Stimulated activated CD4-positive, alpha-beta T cell treated with anti-CD3 and anti-CD28 coated beads, Interleukin-1b, Interleukin-23, amount 100 ng/mL, for 1 hour (primary cell): ENCODE measurements around the gene UQCRHL.

Source experiments
- DNase-seq, 2 donors: peaks; one replicate each; pipeline ENCODE4 v3.0.0-alpha.2; 2020; ENCODE audit warnings: low read depth in 2 of 2

The UQCRHL gene

DNA sequence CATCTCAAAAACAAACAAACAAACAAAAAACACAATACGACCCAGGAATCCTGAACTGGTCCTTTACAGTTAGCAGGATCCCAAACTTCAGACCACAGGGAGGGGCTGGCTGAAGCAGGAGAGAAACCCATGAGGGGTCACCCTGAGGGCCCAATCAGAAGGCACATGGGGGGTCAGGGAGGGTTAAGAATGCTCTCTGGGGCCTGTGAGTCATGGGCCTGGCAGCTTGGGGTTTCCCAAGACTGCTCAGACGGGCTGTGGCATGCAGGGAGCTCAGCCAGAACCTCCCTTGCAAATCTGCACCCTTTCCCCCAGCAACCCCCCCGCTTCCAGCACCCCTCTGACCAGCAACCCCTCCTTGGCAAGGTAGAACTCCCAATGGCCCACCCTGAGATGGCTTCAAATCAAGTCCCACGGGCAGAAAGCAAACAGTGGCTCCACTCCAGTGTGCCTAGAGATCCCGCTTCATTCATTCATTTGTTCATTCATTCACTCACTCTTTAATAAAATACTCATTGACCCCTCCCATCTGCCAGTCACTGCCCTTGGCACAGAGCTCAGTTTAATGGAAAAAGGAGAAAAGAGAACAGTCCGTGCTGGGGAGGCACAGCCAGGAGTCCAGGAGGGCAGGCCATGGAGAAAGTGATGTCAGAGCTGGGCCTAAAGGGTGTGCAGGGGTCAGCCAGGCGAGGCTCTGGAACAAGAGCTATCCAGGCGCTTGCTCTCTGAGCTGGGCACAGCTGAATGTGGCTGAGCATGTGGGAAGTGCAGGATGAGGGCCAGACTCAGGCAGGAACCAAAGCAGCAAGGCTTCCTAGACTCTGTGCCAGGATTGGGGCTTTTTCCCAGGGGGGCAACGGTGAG, 8.2 kb downstream of the UQCRHL start:
- no peak for DNase-seq

DNA sequence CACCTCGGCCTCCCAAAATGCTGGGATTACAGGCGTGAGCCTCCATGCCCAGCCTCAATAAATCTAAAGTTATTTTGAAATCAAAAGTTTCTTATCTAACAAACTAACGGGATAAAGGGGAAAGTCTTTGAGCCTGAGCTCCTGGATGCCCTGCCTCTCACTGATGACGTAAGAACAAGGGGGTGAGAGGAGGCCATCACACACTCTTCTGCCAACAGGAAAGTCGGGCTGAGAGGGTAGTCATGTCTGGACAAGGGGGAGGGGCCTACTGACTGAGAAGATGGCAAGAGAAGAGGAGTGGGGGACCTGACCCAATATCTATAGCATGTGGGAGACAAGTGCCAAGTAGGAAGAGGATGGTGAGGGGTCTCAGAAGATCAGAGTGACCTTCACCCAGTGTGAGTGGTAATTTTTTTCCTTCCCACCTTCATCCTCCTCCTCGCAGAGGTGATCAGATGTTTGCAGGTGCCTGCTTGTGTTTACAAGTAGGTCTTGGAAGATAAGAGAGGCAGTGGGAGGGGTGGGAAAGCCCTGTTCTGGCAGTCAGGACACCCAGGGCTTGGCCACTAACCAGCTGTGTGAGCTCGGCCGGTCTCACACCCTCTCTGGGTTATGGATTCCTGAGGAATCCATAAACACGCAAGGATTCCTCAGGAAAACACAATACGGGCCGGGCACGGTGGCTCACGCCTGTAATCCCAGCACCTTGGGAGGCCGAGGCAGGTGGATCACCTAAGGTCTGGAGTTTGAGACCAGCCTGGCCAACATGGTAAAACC, 9.6 kb downstream of the UQCRHL start:
- DNase-seq: no peak

DNA sequence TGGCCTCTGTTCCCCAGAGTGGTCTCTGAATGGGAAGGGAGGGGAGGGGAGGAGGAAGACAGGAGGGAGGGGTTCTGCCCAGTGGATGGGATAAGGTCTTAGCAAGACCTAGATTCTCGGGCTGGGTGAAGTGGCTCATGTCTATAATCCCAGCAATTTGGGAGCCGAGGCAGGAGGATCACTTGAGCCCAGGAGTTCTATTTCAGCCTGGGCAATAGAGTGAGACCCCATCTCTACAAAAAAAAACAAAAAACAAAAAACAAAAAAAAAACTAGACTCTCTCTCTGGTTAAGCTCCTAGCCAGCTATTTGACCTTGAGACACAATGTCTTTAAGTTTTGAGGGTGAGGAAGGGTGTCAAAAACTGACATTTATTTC, 11.4 kb downstream of the UQCRHL start:
- DNase-seq: no peak

DNA sequence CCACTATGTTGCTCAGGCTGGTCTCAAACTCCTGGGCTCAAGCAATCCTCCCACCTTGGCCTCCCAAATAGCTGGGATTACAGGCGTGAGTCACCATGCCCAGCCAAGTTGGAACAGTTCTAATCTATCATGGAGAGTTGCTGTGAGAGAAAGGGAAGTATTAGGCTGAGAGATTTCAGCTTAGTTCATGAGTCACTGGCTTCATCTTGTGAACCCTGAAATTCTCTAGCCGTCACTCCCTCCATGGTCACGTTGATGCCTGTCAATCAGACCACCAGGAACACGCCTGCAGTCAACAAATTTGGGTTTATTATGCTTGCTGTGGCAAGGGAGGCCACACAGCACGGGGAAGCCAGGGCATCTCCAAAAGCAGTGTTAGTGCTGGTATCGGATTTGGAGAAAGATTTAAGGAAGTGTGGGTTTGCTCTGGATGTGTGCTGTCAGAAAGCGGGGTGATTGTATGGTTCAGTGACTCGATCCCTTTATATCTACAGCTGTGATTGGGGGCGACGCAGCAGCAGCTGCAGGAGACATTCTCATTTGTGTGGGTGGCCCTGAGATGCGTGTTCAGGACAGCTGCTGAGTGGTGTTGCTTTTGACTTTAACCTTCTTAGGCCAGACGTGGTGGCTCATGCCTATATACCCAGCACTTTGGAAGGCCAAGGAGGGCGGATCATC, 18.7 kb downstream of the UQCRHL start:
- no peak for DNase-seq

DNA sequence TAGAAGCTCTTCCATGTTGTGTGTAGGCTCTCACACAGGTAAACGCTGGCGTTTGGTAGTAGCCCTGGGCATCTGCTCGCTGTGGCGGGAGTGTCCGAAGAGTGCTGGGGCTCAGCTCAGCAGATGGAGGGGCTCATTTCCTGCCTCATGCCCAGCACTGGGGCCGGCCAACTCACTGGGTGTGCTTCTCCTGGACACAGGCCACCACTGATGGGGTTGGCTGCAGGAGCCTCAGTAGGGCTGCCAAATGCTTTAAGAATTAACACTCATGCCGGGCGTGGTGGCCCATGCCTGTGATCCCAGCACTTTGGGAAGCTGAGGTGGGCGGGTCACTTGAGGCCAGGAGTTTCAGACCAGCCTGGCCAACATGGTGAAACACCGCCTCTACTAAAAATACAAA, 20.9 kb downstream of the UQCRHL start:
- DNase-seq: no peak

DNA sequence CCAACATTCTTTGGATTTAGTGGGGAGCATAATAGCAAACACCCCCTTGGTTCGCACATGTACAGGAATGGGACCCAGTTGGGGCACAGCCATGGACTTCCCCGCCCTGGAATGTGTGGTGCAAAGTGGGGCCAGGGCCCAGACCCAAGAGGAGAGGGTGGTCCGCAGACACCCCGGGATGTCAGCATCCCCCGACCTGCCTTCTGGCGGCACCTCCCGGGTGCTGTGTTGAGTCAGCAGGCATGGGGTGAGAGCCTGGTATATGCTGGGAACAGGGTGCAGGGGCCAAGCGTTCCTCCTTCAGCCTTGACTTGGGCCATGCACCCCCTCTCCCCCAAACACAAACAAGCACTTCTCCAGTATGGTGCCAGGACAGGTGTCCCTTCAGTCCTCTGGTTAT, 21.8 kb downstream of the UQCRHL start:
- DNase-seq: no peak

DNA sequence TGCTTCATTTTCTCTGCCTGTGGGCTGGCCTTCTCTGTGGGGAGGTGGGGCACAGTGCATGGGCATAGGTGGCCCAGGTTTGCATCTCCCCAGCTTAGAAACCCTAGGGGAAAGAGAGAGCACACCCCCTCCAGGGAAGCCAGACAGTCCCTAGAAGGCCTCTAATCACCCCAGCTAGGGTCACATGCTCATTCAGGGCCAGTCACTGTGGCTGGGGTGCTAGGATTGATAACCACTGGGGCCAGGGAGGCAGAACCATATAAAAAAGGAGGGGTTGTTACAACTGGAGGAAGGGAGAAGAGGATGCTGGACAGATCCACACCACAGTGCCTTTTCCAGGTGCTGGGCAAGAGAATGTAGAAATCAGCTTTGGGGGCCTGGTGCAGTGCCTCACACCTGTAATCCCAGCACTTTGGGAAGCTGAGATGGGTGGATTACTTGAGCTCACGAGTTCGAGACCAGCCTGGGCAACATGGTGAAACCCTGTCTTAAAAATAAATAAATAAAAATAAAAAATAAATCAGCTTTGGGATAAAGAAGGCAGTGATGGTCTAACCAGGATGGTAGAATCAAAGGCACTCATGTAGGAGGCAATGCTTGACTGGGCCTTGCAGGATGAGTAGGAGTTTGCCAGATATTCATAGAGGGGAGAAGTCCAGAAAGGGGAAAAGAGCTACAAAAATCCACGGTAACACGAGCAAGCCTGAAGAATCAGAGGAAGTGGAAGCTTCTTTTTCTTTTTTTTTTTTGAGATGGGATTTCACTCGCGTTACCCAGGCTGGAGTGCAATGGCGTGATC, 29.3 kb downstream of the UQCRHL start:
- no peak for DNase-seq

DNA sequence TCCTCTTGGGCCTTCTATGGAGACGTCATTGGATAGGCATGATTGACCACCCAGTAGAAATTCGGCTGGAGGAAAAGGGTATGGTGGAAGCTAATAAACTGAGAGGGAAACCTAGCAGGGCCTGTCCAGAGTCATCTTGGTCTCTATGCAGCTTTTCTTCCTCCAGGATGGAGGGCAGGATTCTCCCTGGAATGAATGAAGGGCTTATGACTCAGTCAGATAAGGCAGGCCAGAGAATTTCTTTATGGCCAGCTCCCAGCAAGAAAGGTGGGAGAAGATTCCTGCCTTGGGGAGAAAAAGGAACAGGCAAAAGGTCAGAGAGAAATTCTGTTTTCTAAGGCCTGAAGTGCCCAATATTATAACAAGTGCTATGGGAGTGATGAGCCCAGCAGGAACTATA, 31.7 kb downstream of the UQCRHL start:
- no peak for DNase-seq

DNA sequence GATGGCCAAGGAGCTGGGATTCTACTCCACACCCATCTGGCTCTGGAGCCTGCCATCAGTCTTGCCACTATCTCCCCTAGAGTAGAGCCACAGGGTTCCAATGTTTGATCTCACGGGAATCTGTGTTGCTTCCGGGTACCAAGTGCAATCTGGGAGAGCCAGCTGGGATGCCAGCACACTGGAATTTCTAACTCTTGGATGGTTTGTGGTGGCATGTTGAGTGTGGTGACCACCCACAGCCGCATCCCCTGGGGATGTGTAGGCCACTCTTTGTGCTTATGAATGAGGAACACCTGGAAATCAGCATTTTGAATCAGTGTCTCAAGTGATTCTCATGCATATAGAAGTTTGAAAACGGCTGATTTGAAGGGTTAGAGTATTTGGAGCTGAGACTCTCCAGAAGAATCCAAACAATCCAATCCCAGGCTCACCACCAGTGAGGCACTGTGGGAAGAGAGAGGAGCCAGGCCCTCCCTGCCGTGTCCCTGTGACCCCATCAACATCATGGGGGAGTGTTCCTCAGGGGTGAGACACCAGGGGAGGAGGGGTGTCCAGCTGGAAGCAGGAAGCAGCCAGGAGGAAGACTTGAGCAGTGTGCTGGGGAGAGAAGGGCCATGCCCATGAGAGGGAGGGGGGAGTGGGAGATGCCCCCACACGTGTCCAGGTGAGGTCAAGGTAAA, 35.5 kb downstream of the UQCRHL start:
- no peak for DNase-seq

DNA sequence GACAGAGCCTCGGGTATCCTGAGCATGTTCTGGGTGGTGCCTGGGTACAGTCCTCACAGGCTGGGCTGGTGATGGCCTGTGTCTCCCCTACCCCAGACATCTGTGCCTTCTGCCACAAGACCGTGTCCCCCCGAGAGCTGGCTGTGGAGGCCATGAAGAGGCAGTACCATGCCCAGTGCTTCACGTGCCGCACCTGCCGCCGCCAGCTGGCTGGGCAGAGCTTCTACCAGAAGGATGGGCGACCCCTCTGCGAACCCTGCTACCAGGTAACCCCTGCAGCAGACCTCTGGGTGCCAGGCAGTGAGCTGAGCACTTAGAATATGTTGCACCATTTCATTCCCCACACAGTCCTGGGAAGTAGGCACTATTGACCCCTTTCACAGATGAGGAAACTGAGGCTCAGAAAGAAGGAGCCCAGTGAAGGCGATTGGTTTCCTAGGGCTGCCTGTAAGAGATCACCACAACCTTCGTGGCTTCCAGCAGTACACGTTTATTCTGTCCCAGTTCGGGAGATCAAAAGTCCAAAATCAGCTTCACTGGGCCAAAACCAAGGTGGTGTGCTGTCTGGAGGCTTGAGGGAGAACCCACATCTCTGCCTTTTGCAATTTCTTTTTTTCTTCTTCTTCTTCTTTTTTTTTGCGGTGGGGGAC, 37.0 kb downstream of the UQCRHL start:
- DNase-seq: no peak

DNA sequence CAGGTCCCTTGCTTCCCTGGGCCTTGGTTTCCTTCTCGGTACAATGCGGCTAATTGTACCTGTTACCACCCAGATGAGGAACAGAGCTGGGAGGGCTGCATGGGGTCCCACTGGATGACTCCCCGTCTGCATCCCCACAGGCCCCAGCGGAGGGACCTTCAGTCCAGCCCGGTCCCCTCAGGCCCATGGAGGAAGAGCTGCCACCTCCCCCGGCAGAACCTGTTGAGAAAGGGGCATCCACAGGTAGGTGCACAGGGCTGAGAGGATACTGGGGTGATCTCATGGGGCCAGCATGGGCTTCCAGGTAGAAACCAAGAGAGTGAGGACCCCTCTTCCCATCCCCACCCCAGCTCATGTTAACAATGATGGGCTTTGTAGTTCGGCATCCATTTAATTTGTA, 39.1 kb downstream of the UQCRHL start:
- no peak for DNase-seq

DNA sequence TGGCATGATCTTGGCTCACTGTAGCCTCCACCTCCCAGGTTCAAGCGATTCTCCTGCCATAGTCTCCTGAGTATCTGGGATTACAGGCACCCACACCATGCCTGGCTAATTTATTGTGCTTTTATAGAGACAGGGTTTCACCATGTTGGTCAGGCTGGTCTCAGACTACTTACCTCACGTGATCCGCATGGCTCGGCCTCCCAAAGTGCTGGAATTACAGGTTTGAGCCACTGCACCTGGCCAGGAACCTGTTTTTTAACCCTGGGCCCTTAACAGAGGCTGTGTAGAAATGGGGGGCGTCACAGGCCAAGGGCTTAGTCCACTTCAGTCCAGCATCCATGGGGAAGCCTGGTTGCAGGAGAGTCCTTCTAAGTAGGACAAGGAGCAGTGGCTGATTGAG, 39.5 kb downstream of the UQCRHL start:
- DNase-seq: no peak

DNA sequence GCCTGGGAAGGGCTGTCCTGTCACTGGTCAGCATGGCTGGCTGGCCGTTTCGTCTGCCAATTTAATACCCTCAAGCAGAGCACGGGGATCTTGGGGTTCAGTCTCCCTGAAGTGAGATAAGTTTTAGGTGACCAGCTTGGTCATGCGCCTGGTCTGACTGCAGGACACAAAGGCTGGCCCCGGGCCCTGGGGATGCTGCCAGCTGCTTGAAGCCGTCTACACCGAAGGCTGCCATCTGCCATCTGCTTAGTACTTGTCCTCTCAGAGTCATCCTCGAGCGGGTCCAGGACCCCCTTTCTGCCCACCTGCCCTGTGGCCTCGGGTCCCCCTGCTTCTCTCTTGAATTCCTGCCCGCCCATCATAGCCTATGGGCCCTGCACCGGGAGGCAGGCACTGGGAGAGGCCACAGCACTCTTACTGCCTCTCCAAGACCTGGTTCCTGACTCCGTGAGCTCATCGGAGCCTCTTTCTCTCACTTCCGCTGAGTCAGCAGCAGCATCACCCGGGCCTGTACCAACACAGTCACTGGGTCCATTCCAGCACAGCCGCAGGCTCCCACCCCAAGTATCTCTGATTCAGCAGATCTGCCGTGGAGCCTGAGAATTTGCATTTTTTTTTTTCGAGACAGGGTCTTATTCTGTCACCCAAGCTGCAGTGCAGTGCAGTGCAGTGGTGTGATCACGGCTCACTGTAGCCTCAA, 41.8 kb downstream of the UQCRHL start:
- no peak for DNase-seq

DNA sequence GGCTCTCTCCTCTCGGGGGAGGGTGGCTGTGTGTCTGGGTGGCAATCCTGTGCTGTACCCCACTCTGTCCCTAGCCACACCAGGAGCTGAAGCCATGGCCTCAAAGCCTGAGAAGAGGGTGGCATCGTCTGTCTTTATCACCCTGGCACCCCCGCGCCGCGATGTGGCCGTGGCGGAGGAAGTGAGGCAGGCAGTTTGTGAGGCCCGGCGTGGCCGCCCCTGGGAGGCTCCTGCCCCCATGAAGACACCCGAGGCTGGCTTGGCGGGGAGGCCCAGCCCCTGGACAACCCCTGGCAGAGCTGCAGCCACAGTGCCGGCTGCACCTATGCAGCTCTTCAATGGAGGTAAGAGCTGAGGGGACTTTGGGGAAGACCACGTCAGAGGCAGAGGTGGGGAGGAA, 42.6 kb downstream of the UQCRHL start:
- DNase-seq: no peak

DNA sequence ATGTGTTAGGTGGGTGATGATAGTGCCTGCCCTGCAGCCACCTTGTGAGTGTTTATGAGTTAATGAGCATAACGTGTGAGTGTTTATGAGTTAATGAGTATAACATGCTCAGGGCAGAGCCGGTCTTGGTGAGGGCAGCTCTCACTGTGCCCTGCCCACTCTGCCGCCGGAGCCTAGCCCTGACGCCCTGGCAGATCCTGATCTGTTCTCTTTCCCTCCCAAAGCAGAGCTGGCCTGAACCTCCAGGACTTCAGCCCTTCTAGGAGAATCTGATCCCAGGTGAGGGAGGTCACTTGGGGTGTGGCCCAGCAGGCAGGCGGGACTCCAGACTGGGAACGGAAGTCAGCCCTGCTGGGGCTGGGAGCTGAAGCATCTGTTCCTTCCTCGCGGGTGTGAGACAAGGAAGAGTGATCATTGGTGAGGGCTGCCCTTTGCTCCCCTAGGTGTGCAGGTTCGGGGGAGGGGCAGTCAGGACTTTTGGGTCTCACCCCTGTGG, 43.1 kb downstream of the UQCRHL start:
- no peak for DNase-seq

DNA sequence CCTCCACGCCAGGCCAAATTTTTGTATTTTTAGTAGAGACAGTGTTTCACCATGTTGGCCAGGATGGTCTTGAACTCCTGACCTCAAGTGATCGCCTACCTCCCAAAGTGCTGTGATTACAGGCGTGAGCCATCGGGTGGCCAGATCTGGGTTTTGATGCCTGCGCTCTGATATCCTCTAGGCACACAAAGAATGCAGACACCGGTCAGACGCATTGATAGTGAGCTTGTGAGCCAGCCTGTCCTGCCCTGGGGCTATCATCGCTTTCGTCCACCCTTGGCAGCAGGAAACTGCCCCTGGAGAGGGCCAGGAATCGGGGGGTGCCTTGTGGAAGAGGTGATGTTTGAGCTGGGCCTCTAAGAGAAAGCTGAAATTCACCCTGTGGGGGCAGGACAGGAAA, 44.9 kb downstream of the UQCRHL start:
- no peak for DNase-seq

DNA sequence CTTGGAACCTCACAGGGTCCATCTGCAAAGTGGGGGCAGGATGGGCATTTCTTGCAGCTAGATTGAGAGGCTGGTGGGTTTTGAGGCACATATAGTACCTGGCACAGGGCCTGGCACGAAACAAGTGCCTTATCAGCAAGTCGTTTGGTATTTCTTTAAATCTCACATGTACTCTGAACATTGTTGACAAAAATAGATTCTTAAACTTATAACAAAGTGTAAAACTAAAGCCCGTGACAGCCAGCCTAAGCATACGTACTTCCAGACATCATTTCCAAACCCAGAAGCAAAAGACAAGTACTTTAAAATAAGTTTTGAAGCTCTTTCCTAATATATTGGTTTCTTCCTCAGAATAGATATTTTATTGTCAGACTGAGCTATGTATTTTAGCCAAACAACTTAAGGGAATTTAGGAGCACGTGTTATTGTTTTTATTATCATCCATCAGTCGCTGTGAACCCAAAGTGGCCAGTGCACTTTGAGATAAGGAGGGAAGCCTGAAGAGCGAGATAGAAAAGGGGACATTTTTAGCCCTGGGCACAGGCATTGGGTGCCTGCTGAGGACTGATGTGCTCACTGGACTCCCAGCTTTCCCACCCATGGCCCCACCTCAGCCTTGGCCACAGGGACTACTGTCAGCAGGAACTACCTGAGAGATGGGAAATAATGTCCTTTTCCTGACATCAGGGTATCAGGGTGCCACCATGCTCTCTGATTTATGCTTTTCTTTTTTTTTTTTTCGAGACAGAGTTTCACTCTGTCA, 45.9 kb downstream of the UQCRHL start:
- DNase-seq: no peak

DNA sequence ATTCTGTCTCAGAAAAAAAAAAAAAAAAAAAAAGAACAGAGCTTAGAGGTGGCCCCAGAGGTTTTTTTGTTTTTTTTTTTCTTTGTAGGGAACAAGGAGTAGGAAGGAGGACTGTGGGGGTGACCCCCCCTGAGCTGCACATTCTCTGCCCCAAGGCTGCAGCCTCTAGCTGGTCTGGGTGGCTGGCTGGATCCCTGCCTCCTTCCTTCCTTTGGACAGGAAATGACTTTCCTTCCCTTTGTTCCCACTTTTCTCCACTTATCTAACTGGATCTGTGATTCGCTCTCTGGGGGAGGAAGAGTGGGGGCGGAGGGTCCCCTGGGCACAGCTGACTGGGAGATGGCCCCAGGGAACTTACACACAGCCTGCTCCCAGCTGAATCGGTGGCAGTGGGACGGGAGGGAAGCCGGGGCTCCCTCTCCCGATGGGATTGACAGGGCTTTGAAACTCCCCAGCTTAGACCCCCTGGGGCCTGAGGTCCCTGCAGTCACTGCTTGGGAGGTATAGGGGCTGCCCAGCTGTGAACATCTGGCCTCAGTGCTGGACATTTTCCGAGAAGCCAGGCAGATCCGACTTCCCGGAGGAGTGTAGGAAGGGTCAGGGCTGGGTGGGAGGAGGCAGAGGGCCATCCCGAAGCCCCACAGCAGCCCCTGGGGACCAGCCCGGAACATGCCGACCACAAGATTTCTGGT, 46.8 kb downstream of the UQCRHL start:
- no peak for DNase-seq
